Peyer's patch (tissue), 4 donors: Measurements from ENCODE around the gene SEC23B.

ENCODE experiments used
- CTCF ChIP-seq, 6 experiments: fragments of 450-650 bp in 4 of 6; fragments of 200-600 bp in 2 of 6; sonication (generic) in 1 of 6; IDR thresholded peaks; one replicate each; pipeline ENCODE4 v1.5.1; 2017 to 2019; ENCODE audit warnings: antibody characterized with exemption in 6 of 6, mild to moderate bottlenecking in 3 of 6, moderate library complexity in 1 of 6
- POLR2A ChIP-seq, 2 donors: fragments of 450-650 bp; IDR thresholded peaks; one replicate each; pipeline ENCODE4 v1.5.1; 2017; ENCODE audit warnings: antibody characterized with exemption in 2 of 2, mild to moderate bottlenecking in 2 of 2, moderate library complexity in 2 of 2

GRCh38 chr20:18506744-18507143 lies 996 bp upstream of the SEC23B start:
- no peak for TF ChIP-seq CTCF (IDR thresholded peaks at IDR 0.05)
- no peak for TF ChIP-seq POLR2A (IDR thresholded peaks at IDR 0.05)
